HEK293 (cell line): ENCODE results near the gene RBFOX1.

ENCODE experiments used
- CTCF ChIA-PET: fragments of 350-600 bp; formaldehyde crosslinking; extraction: SDS; loops from one replicate; lab custom pipeline; 2021; ENCODE audit warnings: antibody characterized with exemption; lab: Yijun Ruan, JAX
- POLR2A ChIA-PET: fragments of 300-600 bp; formaldehyde crosslinking; extraction: SDS; loops from one replicate; lab custom pipeline; 2020; ENCODE audit warnings: antibody characterized with exemption, inconsistent platforms; lab: Yijun Ruan, JAX
- H3K27ac ChIP-seq: fragments of 200-500 bp; sonication (Bioruptor generic); 2 replicates; pipeline ENCODE4 v1.5.1; 2014; ENCODE audit warnings: low read depth, low read length, control low read depth, inconsistent platforms; ENCODE audit errors: extremely low read depth
- H3K36me3 ChIP-seq, 2 experiments: fragments of 200-500 bp in 1 of 2; sonication (Bioruptor generic) in 1 of 2; 1 replicate in 1 of 2; 2 replicates in 1 of 2; pipeline ENCODE4 v1.5.1; 2014 to 2017; ENCODE audit warnings: inconsistent platforms in 2 of 2, low read length in 2 of 2; ENCODE audit not compliant: control insufficient read depth in 2 of 2, insufficient read depth in 1 of 2
- H3K4me1 ChIP-seq: fragments of 200-500 bp; sonication (Bioruptor generic); 2 replicates; pipeline ENCODE4 v1.5.1; 2014; ENCODE audit warnings: mild to moderate bottlenecking, low read length, inconsistent platforms; ENCODE audit not compliant: control insufficient read depth, insufficient read depth
- H3K4me3 ChIP-seq: 2 replicates; pipeline ENCODE4 v1.5.1; 2011; ENCODE audit warnings: low read depth, mild to moderate bottlenecking, control low read depth, low read length, moderate library complexity
- H3K9me3 ChIP-seq: fragments of 200-500 bp; sonication (Bioruptor generic); 2 replicates; pipeline ENCODE4 v1.5.1; 2014; ENCODE audit warnings: low read depth, low read length, inconsistent platforms; ENCODE audit not compliant: control insufficient read depth, insufficient read depth
- BCL11A ChIP-seq: fragments of 450-650 bp; formaldehyde crosslinking; IDR thresholded peaks from 2 replicates; pipeline ENCODE4 v1.5.1; 2016; ENCODE audit warnings: low read depth, missing biosample characterization, missing genetic modification characterization
- FEZF1 ChIP-seq: fragments of 450-650 bp; formaldehyde crosslinking; IDR thresholded peaks from 2 replicates; pipeline ENCODE4 v1.5.1; 2016; ENCODE audit warnings: missing biosample characterization, missing genetic modification characterization
- INSM2 ChIP-seq: fragments of 450-650 bp; formaldehyde crosslinking; IDR thresholded peaks from 2 replicates; pipeline ENCODE4 v1.5.1; 2016; ENCODE audit warnings: missing biosample characterization, missing genetic modification characterization
- KLF1 ChIP-seq: fragments of 450-650 bp; formaldehyde crosslinking; IDR thresholded peaks from 2 replicates; pipeline ENCODE4 v1.5.1; 2016; ENCODE audit warnings: missing biosample characterization, missing genetic modification characterization
- KLF8 ChIP-seq: fragments of 450-650 bp; formaldehyde crosslinking; IDR thresholded peaks from 2 replicates; pipeline ENCODE4 v1.5.1; 2016; ENCODE audit warnings: missing biosample characterization, missing genetic modification characterization
- KLF9 ChIP-seq: fragments of 450-650 bp; formaldehyde crosslinking; IDR thresholded peaks from 2 replicates; pipeline ENCODE4 v1.5.1; 2016; ENCODE audit warnings: missing biosample characterization, missing genetic modification characterization, low read depth
- PRDM2 ChIP-seq: fragments of 450-650 bp; formaldehyde crosslinking; IDR thresholded peaks from 2 replicates; pipeline ENCODE4 v1.5.1; 2016; ENCODE audit warnings: missing biosample characterization, missing genetic modification characterization, borderline replicate concordance
- SETDB1 ChIP-seq: IDR thresholded peaks from one replicate; pipeline ENCODE4 v1.6.1; 2017; ENCODE audit warnings: mild to moderate bottlenecking, low read length, moderate library complexity, mixed read lengths; ENCODE audit not compliant: insufficient read length
- ZBTB26 ChIP-seq: fragments of 450-650 bp; formaldehyde crosslinking; optimal IDR thresholded peaks from 2 replicates; pipeline ENCODE3; 2016; ENCODE audit warnings: missing biosample characterization, mild to moderate bottlenecking, missing genetic modification characterization
- ZNF10 ChIP-seq: fragments of 450-650 bp; formaldehyde crosslinking; IDR thresholded peaks from 2 replicates; pipeline ENCODE4 v1.5.1; 2017; ENCODE audit warnings: missing biosample characterization, missing genetic modification characterization
- ZNF132 ChIP-seq: fragments of 450-650 bp; formaldehyde crosslinking; IDR thresholded peaks from 2 replicates; pipeline ENCODE4 v1.5.1; 2017; ENCODE audit warnings: missing biosample characterization, missing genetic modification characterization, borderline replicate concordance
- ZNF175 ChIP-seq: fragments of 450-650 bp; formaldehyde crosslinking; IDR thresholded peaks from 2 replicates; pipeline ENCODE4 v1.5.1; 2016; ENCODE audit warnings: missing biosample characterization, missing genetic modification characterization
- ZNF274 ChIP-seq, 2 experiments: fragments of 200-500 bp in 1 of 2; fragments of 450-650 bp in 1 of 2; sonication (Bioruptor generic) in 1 of 2; formaldehyde crosslinking in 1 of 2; IDR thresholded peaks; 2 replicates each; pipeline versions ENCODE4 v1.5.1 to v1.6.1; 2014 to 2016; ENCODE audit warnings: borderline replicate concordance in 1 of 2, inconsistent platforms in 1 of 2, low read length in 1 of 2, missing biosample characterization in 1 of 2, missing genetic modification characterization in 1 of 2
- ZNF280C ChIP-seq: fragments of 450-650 bp; formaldehyde crosslinking; IDR thresholded peaks from 2 replicates; pipeline ENCODE4 v1.5.1; 2016; ENCODE audit warnings: missing biosample characterization, missing genetic modification characterization
- ZNF37A ChIP-seq: fragments of 450-650 bp; IDR thresholded peaks from 2 replicates; pipeline ENCODE4 v1.5.1; 2018; ENCODE audit warnings: missing biosample characterization, missing genetic modification characterization
- ZNF501 ChIP-seq: fragments of 450-650 bp; formaldehyde crosslinking; IDR thresholded peaks from 2 replicates; pipeline ENCODE4 v1.5.1; 2016; ENCODE audit warnings: missing biosample characterization, missing genetic modification characterization
- ZNF510 ChIP-seq: fragments of 450-650 bp; formaldehyde crosslinking; IDR thresholded peaks from 2 replicates; pipeline ENCODE4 v1.5.1; 2018; ENCODE audit warnings: mild to moderate bottlenecking, missing genetic modification characterization, missing biosample characterization; ENCODE audit not compliant: insufficient replicate concordance
- ZNF521 ChIP-seq: fragments of 450-650 bp; formaldehyde crosslinking; IDR thresholded peaks from 2 replicates; pipeline ENCODE4 v1.5.1; 2017; ENCODE audit warnings: missing biosample characterization, mild to moderate bottlenecking, missing genetic modification characterization
- ZNF549 ChIP-seq: fragments of 450-650 bp; IDR thresholded peaks from 2 replicates; pipeline ENCODE4 v1.5.1; 2018; ENCODE audit warnings: missing biosample characterization, missing genetic modification characterization, mild to moderate bottlenecking, inconsistent platforms, moderate library complexity
- ZNF560 ChIP-seq: fragments of 450-650 bp; formaldehyde crosslinking; IDR thresholded peaks from 2 replicates; pipeline ENCODE4 v1.5.1; 2017; ENCODE audit warnings: missing biosample characterization, missing genetic modification characterization, borderline replicate concordance
- ZNF610 ChIP-seq: fragments of 450-650 bp; formaldehyde crosslinking; IDR thresholded peaks from 2 replicates; pipeline ENCODE4 v1.5.1; 2016; ENCODE audit warnings: missing biosample characterization, missing genetic modification characterization, borderline replicate concordance
- ZNF658 ChIP-seq: fragments of 450-650 bp; formaldehyde crosslinking; IDR thresholded peaks from 2 replicates; pipeline ENCODE4; 2016; ENCODE audit warnings: missing biosample characterization, missing genetic modification characterization
- ZNF776 ChIP-seq: fragments of 450-650 bp; formaldehyde crosslinking; IDR thresholded peaks from 2 replicates; pipeline ENCODE4 v1.5.0; 2017; ENCODE audit warnings: missing biosample characterization, missing genetic modification characterization, borderline replicate concordance

RBFOX1 gene

GRCh38 chr16:7342598-7342997, 10.0 kb downstream of the RBFOX1 start (continued):
- TF ChIP-seq INSM2 (tag by site-specific recombination) (no peak), ZNF658 (tag by site-specific recombination) (no peak), ZNF280C (tag by site-specific recombination) (no peak), ZBTB26 (no peak), SETDB1 (no peak), ZNF175 (tag by site-specific recombination) (no peak)

GRCh38 chr16:7343243-7343642, 10.6 kb downstream of the RBFOX1 start:
- CTCF ChIA-PET: no interaction called here
- no peak for TF ChIP-seq ZNF280C (tag by site-specific recombination)
- no peak for TF ChIP-seq ZNF510 (tag by site-specific recombination)
- TF ChIP-seq ZNF549 (tag by site-specific recombination): no peak
- no peak for TF ChIP-seq BCL11A (tag by site-specific recombination)
- no peak for TF ChIP-seq FEZF1 (tag by site-specific recombination)
- no peak for TF ChIP-seq KLF8 (tag by site-specific recombination)
- TF ChIP-seq ZNF776 (tag by site-specific recombination): no peak
- no peak for TF ChIP-seq ZNF274 (IDR thresholded peaks at IDR 0.05; ENCODE audit: low read length)
- TF ChIP-seq ZNF274 (tag by site-specific recombination; IDR thresholded peaks at IDR 0.05; ENCODE audit: borderline replicate concordance): no peak
- no peak for TF ChIP-seq KLF1 (tag by site-specific recombination)
- TF ChIP-seq ZNF560 (tag by site-specific recombination): no peak
- TF ChIP-seq ZNF37A: no peak
- TF ChIP-seq ZNF610 (tag by site-specific recombination): no peak
- TF ChIP-seq ZNF501: no peak
- TF ChIP-seq KLF9 (tag by site-specific recombination): no peak
- no peak for TF ChIP-seq ZNF521
- TF ChIP-seq PRDM2 (tag by site-specific recombination): no peak
- TF ChIP-seq ZNF132 (tag by site-specific recombination): no peak
- TF ChIP-seq ZNF175 (tag by site-specific recombination): no peak
- TF ChIP-seq ZNF10 (tag by site-specific recombination): no peak

More at GRCh38 chr16:7343243-7343642, 10.6 kb downstream of the RBFOX1 start:
- Histone ChIP-seq H3K4me1 (no peaks in the 10 kb centered on the region), H3K27ac (no peak overlapping the region), H3K4me3 (no peak overlapping the region), H3K36me3 (no peaks in the 10 kb centered on the region), H3K9me3 (no peaks in the 10 kb centered on the region)
- POLR2A ChIA-PET: no interaction called here
